H1 (cell line): ENCODE data around the gene CDC26. TPM values are rescaled to one million over a fixed set of nuclear protein-coding genes. Genes with fewer than 3 reads are reported as not detected.

Experiments used
- CTCF ChIA-PET: fragments of 300-600 bp; sonication (Branson Sonifier 250); formaldehyde crosslinking; loops from one replicate; lab custom pipeline; 2021; ENCODE audit not compliant: partially characterized antibody; lab: Charles Lee
- POLR2A ChIA-PET: fragments of 300-600 bp; sonication (Branson Sonifier 250); formaldehyde crosslinking; loops from one replicate; lab custom pipeline; 2021; ENCODE audit warnings: inconsistent platforms; ENCODE audit not compliant: partially characterized antibody; lab: Charles Lee
- DNase-seq, 2 experiments: peaks; one replicate each; pipeline versions ENCODE4 v3.0.0 to v3.0.0-alpha.2; 2010 to 2022; ENCODE audit warnings: low spot score in 2 of 2, low read depth in 1 of 2, mixed read lengths in 1 of 2
- FAIRE-seq: peaks from 2 replicates; lab custom pipeline; 2011; peaks lifted over from hg19 to GRCh38; lab: Jason Lieb, UNC
- H2AFZ ChIP-seq: 2 replicates; pipeline ENCODE4 v1.8.1; 2012; ENCODE audit warnings: low read length, inconsistent platforms
- H2AK5ac ChIP-seq: 2 replicates; pipeline ENCODE4 v1.6.1; 2013; ENCODE audit warnings: low read depth, low read length
- H2BK120ac ChIP-seq: replicated peaks from 2 replicates; pipeline ENCODE3; 2013; ENCODE audit warnings: low read depth, low read length, inconsistent platforms
- H2BK12ac ChIP-seq: 2 replicates; pipeline ENCODE4 v1.6.1; 2013; ENCODE audit warnings: low read depth, low read length
- H2BK15ac ChIP-seq: 2 replicates; pipeline ENCODE4 v1.6.1; 2013; ENCODE audit warnings: low read length
- H2BK20ac ChIP-seq: 2 replicates; pipeline ENCODE4 v1.6.1; 2013; ENCODE audit warnings: low read length
- H2BK5ac ChIP-seq: 2 replicates; pipeline ENCODE4 v1.6.1; 2013; ENCODE audit warnings: low read depth, low read length
- H3K14ac ChIP-seq: 2 replicates; pipeline ENCODE4 v1.6.1; 2013; ENCODE audit warnings: inconsistent platforms; ENCODE audit not compliant: insufficient read length
- H3K18ac ChIP-seq: 2 replicates; pipeline ENCODE4 v1.6.1; 2013; ENCODE audit warnings: low read length; ENCODE audit errors: extremely low read depth
- H3K23ac ChIP-seq: 2 replicates; pipeline ENCODE4 v1.6.1; 2013; ENCODE audit warnings: inconsistent platforms; ENCODE audit not compliant: insufficient read length
- H3K23me2 ChIP-seq: 2 replicates; pipeline ENCODE4 v1.6.1; 2013; ENCODE audit warnings: low read depth, low read length
- H3K27ac ChIP-seq: 2 replicates; pipeline ENCODE4 v1.6.1; 2011; ENCODE audit warnings: low read depth, low read length, inconsistent platforms
- H3K27me3 ChIP-seq, 4 experiments: replicated peaks in 1 of 4; 1 replicate in 1 of 4; 2 replicates in 3 of 4; pipeline versions ENCODE4 v1.6.1 to v1.8.1; 2011 to 2013; ENCODE audit warnings: low read length in 3 of 4, mild to moderate bottlenecking in 3 of 4, inconsistent platforms in 2 of 4, mixed read lengths in 2 of 4, moderate library complexity in 1 of 4; ENCODE audit not compliant: control insufficient read depth in 3 of 4, insufficient read depth in 3 of 4; ENCODE audit errors: extremely low read depth in 1 of 4
- H3K36me3 ChIP-seq, 4 experiments: 2 replicates each; pipeline versions ENCODE4 v1.6.1 to v1.8.1; 2011 to 2013; ENCODE audit warnings: mild to moderate bottlenecking in 4 of 4, low read length in 3 of 4, moderate library complexity in 2 of 4, control low read depth in 1 of 4, inconsistent platforms in 1 of 4; ENCODE audit not compliant: insufficient read depth in 4 of 4, control insufficient read depth in 2 of 4
- H3K4ac ChIP-seq: replicated peaks from 2 replicates; pipeline ENCODE3; 2013; ENCODE audit warnings: low read length, low read depth, mixed read lengths, inconsistent platforms; ENCODE audit not compliant: insufficient read length
- H3K4me1 ChIP-seq, 4 experiments: replicated peaks in 1 of 4; 1 replicate in 1 of 4; 2 replicates in 3 of 4; pipeline versions ENCODE4 v1.6.1 to v1.8.1; 2011 to 2013; ENCODE audit warnings: low read length in 3 of 4, inconsistent platforms in 2 of 4, mixed read lengths in 1 of 4; ENCODE audit not compliant: insufficient read depth in 4 of 4, control insufficient read depth in 3 of 4
- H3K4me2 ChIP-seq, 2 experiments: 2 replicates each; pipeline versions ENCODE4 v1.6.1 to v1.8.1; 2011 to 2013; ENCODE audit warnings: low read depth in 2 of 2, low read length in 2 of 2, control low read depth in 1 of 2, inconsistent platforms in 1 of 2, mild to moderate bottlenecking in 1 of 2; ENCODE audit not compliant: insufficient read depth in 1 of 2
- H3K4me3 ChIP-seq, 4 experiments: fragments of 200-600, 300-600 bp in 1 of 4; sonication (generic), shearing (Covaris generic), sonication (Bioruptor Twin) in 1 of 4; 2 replicates each; pipeline versions ENCODE4 v1.5.1 to v1.8.1; 2011 to 2016; ENCODE audit warnings: low read length in 4 of 4, low read depth in 3 of 4, control low read depth in 2 of 4, inconsistent platforms in 2 of 4, mild to moderate bottlenecking in 2 of 4, mixed read lengths in 1 of 4, moderate library complexity in 1 of 4; ENCODE audit not compliant: insufficient read depth in 2 of 4; ENCODE audit errors: extremely low read depth in 1 of 4
- H3K56ac ChIP-seq: replicated peaks from 2 replicates; pipeline ENCODE3; 2013; ENCODE audit warnings: low read depth, mild to moderate bottlenecking, mixed read lengths, low read length, inconsistent platforms; ENCODE audit not compliant: insufficient read length
- H3K79me1 ChIP-seq: 2 replicates; pipeline ENCODE4 v1.6.1; 2013; ENCODE audit warnings: low read depth, low read length, control low read depth
- H3K79me2 ChIP-seq, 2 experiments: 2 replicates each; pipeline versions ENCODE4 v1.6.1 to v1.8.1; 2012 to 2013; ENCODE audit warnings: low read length in 2 of 2, mild to moderate bottlenecking in 2 of 2, inconsistent platforms in 1 of 2; ENCODE audit not compliant: insufficient read depth in 2 of 2, control insufficient read depth in 1 of 2
- H3K9ac ChIP-seq, 4 experiments: replicated peaks in 1 of 4; 1 replicate in 1 of 4; 2 replicates in 3 of 4; pipeline versions ENCODE4 v1.6.1 to v1.8.1; 2011 to 2013; ENCODE audit warnings: low read depth in 3 of 4, low read length in 3 of 4, control low read depth in 2 of 4, mild to moderate bottlenecking in 2 of 4, moderate library complexity in 2 of 4, inconsistent platforms in 1 of 4; ENCODE audit errors: extremely low read depth in 1 of 4
- H3K9me3 ChIP-seq, 2 experiments: 2 replicates each; pipeline versions ENCODE4 v1.6.1 to v1.8.1; 2012 to 2013; ENCODE audit warnings: mild to moderate bottlenecking in 2 of 2, moderate library complexity in 2 of 2, control low read depth in 1 of 2, inconsistent platforms in 1 of 2, low read depth in 1 of 2, low read length in 1 of 2, mixed read lengths in 1 of 2; ENCODE audit not compliant: insufficient read depth in 2 of 2
- H4K20me1 ChIP-seq, 2 experiments: replicated peaks in 1 of 2; 2 replicates each; pipeline versions ENCODE3 to v1.8.1; 2011 to 2013; ENCODE audit warnings: inconsistent platforms in 2 of 2, low read length in 2 of 2, mild to moderate bottlenecking in 1 of 2; ENCODE audit not compliant: insufficient read depth in 2 of 2, control insufficient read depth in 1 of 2
- H4K5ac ChIP-seq: 2 replicates; pipeline ENCODE4 v1.6.1; 2013; ENCODE audit warnings: low read length, low read depth, mixed read lengths, inconsistent platforms; ENCODE audit not compliant: insufficient read length
- H4K8ac ChIP-seq: 2 replicates; pipeline ENCODE4 v1.8.0; 2013; ENCODE audit warnings: mild to moderate bottlenecking, moderate library complexity, low read length, inconsistent platforms; ENCODE audit not compliant: insufficient read depth; ENCODE audit errors: extremely low read depth
- H4K91ac ChIP-seq: replicated peaks from 2 replicates; pipeline ENCODE3; 2013; ENCODE audit warnings: low read length, mixed read lengths, inconsistent platforms; ENCODE audit not compliant: insufficient read length
- EP300 ChIP-seq, 2 experiments: IDR thresholded peaks; 1 replicate in 1 of 2; 2 replicates in 1 of 2; pipeline ENCODE4 v1.6.1; 2011 to 2012; ENCODE audit warnings: low read depth in 2 of 2, low read length in 2 of 2, mild to moderate bottlenecking in 2 of 2, borderline replicate concordance in 1 of 2, inconsistent platforms in 1 of 2, moderate library complexity in 1 of 2
- GTF2F1 ChIP-seq: IDR thresholded peaks from 2 replicates; pipeline ENCODE4 v1.6.1; 2012; ENCODE audit warnings: low read depth, low read length, improper control_type of control experiment, borderline replicate concordance
- KDM4A ChIP-seq: IDR thresholded peaks from one replicate; pipeline ENCODE4 v1.7.1; 2012; ENCODE audit warnings: low read depth, mild to moderate bottlenecking, moderate library complexity, low read length, inconsistent platforms; ENCODE audit not compliant: severe bottlenecking
- POLR2AphosphoS5 ChIP-seq: IDR thresholded peaks from 2 replicates; pipeline ENCODE4 v1.6.1; 2011; ENCODE audit warnings: low read depth, low read length
- RNF2 ChIP-seq: fragments of 200-900, 300-1000 bp; sonication (generic); IDR thresholded peaks from 2 replicates; pipeline ENCODE4 v1.7.1; 2016; ENCODE audit warnings: borderline replicate concordance, low read depth, mild to moderate bottlenecking, antibody characterized with exemption, low read length; ENCODE audit not compliant: poor library complexity, severe bottlenecking; ENCODE audit errors: missing control alignments
- SIX5 ChIP-seq: IDR thresholded peaks from 2 replicates; pipeline ENCODE4 v1.6.1; 2011; ENCODE audit warnings: mild to moderate bottlenecking, low read depth, low read length
- SUZ12 ChIP-seq: fragments of 200-600 bp; sonication (generic); IDR thresholded peaks from 2 replicates; pipeline ENCODE4 v1.6.1; 2012; ENCODE audit warnings: mild to moderate bottlenecking, inconsistent platforms, low read length, moderate library complexity, mixed read lengths
- TAF1 ChIP-seq: IDR thresholded peaks from 2 replicates; pipeline ENCODE4 v1.6.1; 2011; ENCODE audit warnings: mild to moderate bottlenecking, low read depth, low read length
- TBP ChIP-seq: IDR thresholded peaks from 2 replicates; pipeline ENCODE4 v1.6.1; 2011; ENCODE audit warnings: low read depth, low read length, improper control_type of control experiment
- WGBS, 2 experiments: shearing (Covaris generic) in 1 of 2; methylation state at CpG; one replicate each; pipeline versions ENCODE4 v1.1.6 to v1.1.7; 2013 to 2015; ENCODE audit warnings: low lambda C conversion rate in 2 of 2, mixed read lengths in 2 of 2, inconsistent platforms in 1 of 2, low coverage in 1 of 2, missing lambda C conversion rate in 1 of 2; ENCODE audit not compliant: insufficient replicate concordance in 2 of 2, insufficient coverage in 1 of 2, insufficient read length in 1 of 2; ENCODE audit errors: extremely low coverage in 1 of 2, missing lambda C conversion rate in 1 of 2; 5-methylcytosine and 5-hydroxymethylcytosine counted together
- polyA plus RNA-seq, 7 experiments: library from polyadenylated mRNA; depleted of rRNA in 3 of 7; stranded (reverse) in 5 of 7; unstranded in 2 of 7; fragments of >200 nt in 5 of 7; fragments of 200-250 nt in 2 of 7; gene quantifications; 1 replicate in 5 of 7; 2 replicates in 1 of 7; 4 replicates in 1 of 7; pipeline versions ENCODE4 v1.2.1 to v1.2.3, GENCODE V29; 2011 to 2013; ENCODE audit warnings: missing spikeins in 2 of 7, mixed read lengths in 2 of 7
- total RNA-seq: library from RNA; stranded (reverse); fragmentation: NEBNext Ultra II Directional; extraction: Animal tissue kit (Norgen Biotek cat#: 25700); gene quantifications from 2 replicates; pipeline ENCODE4 v1.2.1, GENCODE V29; 2021
- TF ChIP-seq, protein P1 (sequence below), 3 experiments: IDR thresholded peaks; 1 replicate in 2 of 3; 2 replicates in 1 of 3; pipeline versions ENCODE4 v1.5.1 to v1.6.1; 2011; ENCODE audit warnings: low read length in 3 of 3, mild to moderate bottlenecking in 3 of 3, inconsistent platforms in 2 of 3, low read depth in 1 of 3, moderate library complexity in 1 of 3; ENCODE audit not compliant: insufficient read depth in 1 of 3; ENCODE audit errors: control extremely low read depth in 1 of 3

The CDC26 gene
- total and polyA plus RNA-seq, 2 of the 8 experiments (the other 6 are each of a cell fraction or from before 2014, with no cell fraction given), result 31.5 to 41.9 TPM

DNA sequence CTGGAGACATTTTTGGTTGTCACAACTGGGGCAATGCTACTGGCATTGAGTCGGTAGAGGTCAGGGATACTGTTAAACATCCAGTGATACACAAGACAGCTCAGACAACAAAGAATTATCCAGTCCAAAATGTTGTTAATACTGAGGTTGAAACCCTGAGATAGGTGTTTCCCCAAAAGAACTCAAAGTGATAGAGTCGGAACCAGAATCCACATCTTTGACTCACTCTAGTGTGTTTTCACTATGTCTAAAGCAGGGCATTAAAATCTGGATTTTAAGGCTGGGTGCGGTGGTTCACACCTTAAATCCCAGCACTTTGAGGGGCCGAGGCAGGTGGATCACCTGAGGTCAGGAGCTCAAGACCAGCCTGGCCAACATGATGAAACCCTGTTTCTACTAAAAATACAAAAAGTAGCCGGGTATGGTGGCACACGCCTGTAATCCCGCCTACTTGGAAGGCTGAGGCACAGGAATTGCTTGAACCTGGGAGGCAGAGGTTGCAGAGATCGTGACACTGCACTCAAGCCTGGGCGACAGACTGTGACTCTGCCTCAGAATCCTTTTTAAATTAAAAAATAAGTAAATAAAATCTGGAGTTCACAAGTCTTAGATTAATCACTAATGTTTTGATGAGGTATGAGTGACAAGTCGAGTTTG, 37.0 kb downstream of the CDC26 start:
- Histone ChIP-seq H4K20me1 (peaks cover 0 to 1% of the 10 kb centered on the region in 2 experiments), H2BK5ac (no peak overlapping the region), H3K23me2 (no peaks in the 10 kb centered on the region), H3K27ac (no peak overlapping the region), H3K79me1 (no peaks in the 10 kb centered on the region), H3K4me1 (no peaks in the 10 kb centered on the region), H3K4me3 (no peak overlapping the region), H3K23ac (no peak overlapping the region), H3K56ac (no peak overlapping the region), H2BK15ac (no peak overlapping the region), H3K18ac (no peak overlapping the region), H3K4ac (no peak overlapping the region), H3K9me3 (no peaks in the 10 kb centered on the region), H4K8ac (no peak overlapping the region), H2AFZ (no peak overlapping the region), H2BK20ac (no peak overlapping the region), H4K5ac (no peak overlapping the region), H3K4me2 (no peak overlapping the region), H3K27me3 (no peaks in the 10 kb centered on the region), H3K14ac (no peak overlapping the region), H2BK12ac (no peak overlapping the region), H3K9ac (no peak overlapping the region), H2BK120ac (no peak overlapping the region), H3K36me3 (no peaks in the 10 kb centered on the region), H4K91ac (no peak overlapping the region), H2AK5ac (no peak overlapping the region), H3K79me2 (no peaks in the 10 kb centered on the region)
- FAIRE-seq, result no peak
- ChIA-PET CTCF (interaction anchor here (0.6 to 0.9 kb wide), 3 partner anchors 32 to 89 kb away, joined by 3 to 5 read pairs (median 3); no protein-coding TSS in a partner anchor), POLR2A (no interaction called here)
- DNase-seq, result no peak
- 90% methylated on average over 10 of the region's 10 CpGs; no CpG with 5 or more reads in 1 of the 2 experiments for WGBS, 2 experiments
- TF ChIP-seq KDM4A, result no peak
- no peak for TF ChIP-seq SUZ12
- TF ChIP-seq GTF2F1, result no peak
- TF ChIP-seq SIX5, result no peak
- TF ChIP-seq TBP, result no peak
- TF ChIP-seq POLR2AphosphoS5, result no peak
- no peak for TF ChIP-seq RNF2
- TF ChIP-seq, protein P1, sequence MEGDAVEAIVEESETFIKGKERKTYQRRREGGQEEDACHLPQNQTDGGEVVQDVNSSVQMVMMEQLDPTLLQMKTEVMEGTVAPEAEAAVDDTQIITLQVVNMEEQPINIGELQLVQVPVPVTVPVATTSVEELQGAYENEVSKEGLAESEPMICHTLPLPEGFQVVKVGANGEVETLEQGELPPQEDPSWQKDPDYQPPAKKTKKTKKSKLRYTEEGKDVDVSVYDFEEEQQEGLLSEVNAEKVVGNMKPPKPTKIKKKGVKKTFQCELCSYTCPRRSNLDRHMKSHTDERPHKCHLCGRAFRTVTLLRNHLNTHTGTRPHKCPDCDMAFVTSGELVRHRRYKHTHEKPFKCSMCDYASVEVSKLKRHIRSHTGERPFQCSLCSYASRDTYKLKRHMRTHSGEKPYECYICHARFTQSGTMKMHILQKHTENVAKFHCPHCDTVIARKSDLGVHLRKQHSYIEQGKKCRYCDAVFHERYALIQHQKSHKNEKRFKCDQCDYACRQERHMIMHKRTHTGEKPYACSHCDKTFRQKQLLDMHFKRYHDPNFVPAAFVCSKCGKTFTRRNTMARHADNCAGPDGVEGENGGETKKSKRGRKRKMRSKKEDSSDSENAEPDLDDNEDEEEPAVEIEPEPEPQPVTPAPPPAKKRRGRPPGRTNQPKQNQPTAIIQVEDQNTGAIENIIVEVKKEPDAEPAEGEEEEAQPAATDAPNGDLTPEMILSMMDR (IDR thresholded peaks at IDR 0.05; ENCODE audit: control extremely low read depth in 1 of 3, insufficient read depth in 1 of 3, low read depth in 1 of 3, low read length in 3 of 3), result no peak
- no peak for TF ChIP-seq TAF1
- no peak for TF ChIP-seq EP300 (IDR thresholded peaks at IDR 0.05; ENCODE audit: borderline replicate concordance in 1 of 2, low read depth in 2 of 2, low read length in 2 of 2)
